K562 (cell line): ENCODE measurements around the gene SLC12A6. TPM values are rescaled to one million over a fixed set of nuclear protein-coding genes. Genes with fewer than 3 reads are reported as not detected.

ENCODE experiments used
- ATAC-seq: fragments of 200-7000 bp; cut with Tn5 transposase; 3 replicates; pipeline ENCODE4 v1.9.1; 2020; ENCODE audit warnings: moderate library complexity
- BruUV-seq: library from RNA; stranded (reverse); fragments of 400-500 nt; replicated peaks from 2 replicates; lab custom pipeline; 2021; lab: Mats Ljungman, UMichigan
- CTCF ChIA-PET: fragments of 300-600 bp; formaldehyde crosslinking; extraction: SDS; loops from one replicate; lab custom pipeline; 2021; ENCODE audit warnings: low intra/inter-chr PET ratio; lab: Yijun Ruan, JAX
- POLR2A ChIA-PET: fragments of 300-600, 350-650 bp; sonication (Branson Sonifier 250); formaldehyde crosslinking; extraction: SDS; loops from one replicate; lab custom pipeline; 2021; ENCODE audit warnings: antibody characterized with exemption, inconsistent platforms; lab: Yijun Ruan, JAX
- DNase-seq, 4 experiments: peaks; one replicate each; pipeline versions ENCODE4 v3.0.0 to v3.0.0-alpha.2; 2011 to 2018; ENCODE audit warnings: low spot score in 3 of 4, mixed read lengths in 3 of 4; ENCODE audit errors: extremely low read depth in 1 of 4
- FAIRE-seq: peaks from 2 replicates; lab custom pipeline; 2011; peaks lifted over from hg19 to GRCh38; lab: Jason Lieb, UNC
- H2AFZ ChIP-seq: 2 replicates; pipeline ENCODE4 v1.6.0; 2011; ENCODE audit warnings: low read depth, low read length, control low read depth, inconsistent platforms
- H3K27ac ChIP-seq: fragments of 200-600 bp; 3 replicates; pipeline ENCODE4 v1.8.0; 2011; ENCODE audit warnings: low read depth, mild to moderate bottlenecking, control low read depth, inconsistent platforms, low read length, moderate library complexity, mixed read lengths; ENCODE audit errors: extremely low read depth
- H3K27me3 ChIP-seq, 2 experiments: fragments of 300-600 bp in 1 of 2; 2 replicates in 1 of 2; 3 replicates in 1 of 2; pipeline versions ENCODE4 v1.6.0 to v1.8.0; 2011; ENCODE audit warnings: inconsistent platforms in 2 of 2, low read length in 2 of 2, mild to moderate bottlenecking in 1 of 2, mixed read lengths in 1 of 2, moderate library complexity in 1 of 2; ENCODE audit not compliant: control insufficient read depth in 2 of 2, insufficient read depth in 2 of 2
- H3K36me3 ChIP-seq: fragments of 300-600 bp; 3 replicates; pipeline ENCODE4 v1.8.0; 2011; ENCODE audit warnings: mild to moderate bottlenecking, low read length, inconsistent platforms; ENCODE audit not compliant: control insufficient read depth, insufficient read depth
- H3K4me1 ChIP-seq, 2 experiments: fragments of 200-600 bp in 1 of 2; replicated peaks in 1 of 2; 2 replicates in 1 of 2; 3 replicates in 1 of 2; pipeline versions ENCODE4 v1.5.1 to v1.8.0; 2011; ENCODE audit warnings: inconsistent platforms in 2 of 2, low read length in 2 of 2, mild to moderate bottlenecking in 1 of 2, mixed read lengths in 1 of 2, moderate library complexity in 1 of 2; ENCODE audit not compliant: control insufficient read depth in 2 of 2, insufficient read depth in 2 of 2
- H3K4me2 ChIP-seq: 2 replicates; pipeline ENCODE4 v1.6.1; 2011; ENCODE audit warnings: low read length, control low read depth, inconsistent platforms, mixed read lengths; ENCODE audit not compliant: insufficient read depth
- H3K4me3 ChIP-seq: fragments of 200-600 bp; sonication (generic), shearing (Covaris generic); 2 replicates; pipeline ENCODE4 v1.5.1; 2016; ENCODE audit warnings: control low read depth, inconsistent platforms
- H3K79me2 ChIP-seq: fragments of 200-600 bp; 3 replicates; pipeline ENCODE4 v1.8.0; 2011; ENCODE audit warnings: low read length, inconsistent platforms; ENCODE audit not compliant: control insufficient read depth, insufficient read depth
- H3K9ac ChIP-seq, 2 experiments: 2 replicates each; pipeline versions ENCODE4 v1.6.0 to v1.6.1; 2011; ENCODE audit warnings: low read depth in 2 of 2, low read length in 2 of 2, control low read depth in 1 of 2, inconsistent platforms in 1 of 2, mild to moderate bottlenecking in 1 of 2, mixed read lengths in 1 of 2; ENCODE audit not compliant: insufficient read depth in 1 of 2
- H3K9me1 ChIP-seq: one replicate; pipeline ENCODE4 v1.6.0; 2011; ENCODE audit warnings: inconsistent platforms, mild to moderate bottlenecking, low read length, moderate library complexity; ENCODE audit not compliant: control insufficient read depth, insufficient read depth
- H3K9me3 ChIP-seq: replicated peaks from 2 replicates; pipeline ENCODE4 v1.5.1; 2011; ENCODE audit warnings: low read depth, low read length, inconsistent platforms; ENCODE audit not compliant: control insufficient read depth, insufficient read depth
- H4K20me1 ChIP-seq: replicated peaks from 2 replicates; pipeline ENCODE4 v1.6.1; 2011; ENCODE audit warnings: low read length, inconsistent platforms, mixed read lengths; ENCODE audit not compliant: control insufficient read depth, insufficient read depth
- ATF3 ChIP-seq, 2 experiments: fragments of 450-650 bp in 1 of 2; sonication (generic) in 1 of 2; formaldehyde crosslinking in 1 of 2; IDR thresholded peaks in 1 of 2; conservative IDR thresholded peaks in 1 of 2; 2 replicates each; pipeline versions ENCODE4 v1.6.1 to v1.8.1; 2016 to 2023; ENCODE audit warnings: mild to moderate bottlenecking in 2 of 2, moderate library complexity in 2 of 2, inconsistent platforms in 1 of 2, missing genetic modification reagents in 1 of 2
- ATF7 ChIP-seq: fragments of 450-650 bp; IDR thresholded peaks from 2 replicates; pipeline ENCODE4 v1.7.1; 2014; ENCODE audit warnings: mild to moderate bottlenecking, moderate library complexity
- CTCF ChIP-seq, 3 experiments: IDR thresholded peaks in 2 of 3; conservative IDR thresholded peaks in 1 of 3; 2 replicates each; pipeline ENCODE4 v1.5.1; 2011 to 2012; ENCODE audit warnings: low read length in 3 of 3, mild to moderate bottlenecking in 3 of 3, control low read depth in 2 of 3, improper control_type of control experiment in 1 of 3, inconsistent platforms in 1 of 3, low read depth in 1 of 3, mixed read lengths in 1 of 3, moderate library complexity in 1 of 3; ENCODE audit not compliant: insufficient read depth in 2 of 3
- ELF4 ChIP-seq: fragments of 450-650 bp; formaldehyde crosslinking; IDR thresholded peaks from 2 replicates; pipeline ENCODE4 v1.4.0; 2022; ENCODE audit warnings: missing genetic modification characterization
- FOSL1 ChIP-seq: fragments of 200-800 bp; sonication (Bioruptor generic); conservative IDR thresholded peaks from 2 replicates; pipeline ENCODE4 v1.6.1; 2016; ENCODE audit warnings: missing genetic modification characterization, missing compliant biosample characterization
- GABPA ChIP-seq: fragments of 200-800 bp; sonication (Bioruptor generic); conservative IDR thresholded peaks from 2 replicates; pipeline ENCODE4 v1.6.1; 2016; ENCODE audit warnings: low read depth, missing genetic modification characterization, missing compliant biosample characterization
- HNRNPL ChIP-seq: fragments of 200-400 bp; formaldehyde crosslinking; IDR thresholded peaks from 2 replicates; pipeline ENCODE4 v1.6.1; 2017; ENCODE audit warnings: low read depth, mild to moderate bottlenecking, low read length
- RBM25 ChIP-seq: fragments of 200-400 bp; formaldehyde crosslinking; IDR thresholded peaks from 2 replicates; pipeline ENCODE4 v1.6.1; 2018; ENCODE audit warnings: low read length, low read depth, moderate library complexity; ENCODE audit not compliant: severe bottlenecking
- ZFP36 ChIP-seq: fragments of 150-350 bp; IDR thresholded peaks from 2 replicates; pipeline ENCODE4 v1.6.1; 2018; ENCODE audit warnings: low read length, low read depth; ENCODE audit not compliant: partially characterized antibody
- ZNF354B ChIP-seq: fragments of 250-450 bp; sonication (Bioruptor Pico); IDR thresholded peaks from 2 replicates; pipeline ENCODE4 v1.4.0; 2020
- ZSCAN29 ChIP-seq: fragments of 450-650 bp; IDR thresholded peaks from 2 replicates; pipeline ENCODE4 v1.6.1; 2017
- WGBS: fragments of 100-300 bp; shearing (Covaris generic); methylation state at CpG from one replicate; pipeline ENCODE4 v1.1.6; 2016; ENCODE audit warnings: low coverage, mixed read lengths; ENCODE audit not compliant: insufficient coverage; ENCODE audit errors: missing lambda C conversion rate; 5-methylcytosine and 5-hydroxymethylcytosine counted together
- in situ Hi-C: fragments of 300-500 bp; cut with MboI; formaldehyde crosslinking; loops from 4 replicates; pipeline ENCODE4 v1.15.0; 2018; ENCODE audit warnings: inconsistent platforms, mixed read lengths
- intact Hi-C: fragments of 100-400 bp; cut with micrococcal nuclease; formaldehyde crosslinking; loops from 2 replicates; pipeline ENCODE4 v1.14.2; 2022
- polyA plus RNA-seq, 8 experiments: library from polyadenylated mRNA; depleted of rRNA in 4 of 8; stranded (reverse) in 5 of 8; unstranded in 3 of 8; fragments of >200 nt; fragmentation: Nextera tagmentation in 2 of 8; fragmentation: Illumina TruSeq in 1 of 8; extraction: Ambion mirVana in 2 of 8; extraction: Trizol in 1 of 8; gene quantifications; 2 replicates each; pipeline versions ENCODE4 v1.2.1 to v1.2.3, GENCODE V29; 2011 to 2014; ENCODE audit warnings: inconsistent platforms in 1 of 8, missing spikeins in 1 of 8
- total RNA-seq, 7 experiments: library from RNA; depleted of rRNA in 6 of 7; stranded (reverse); fragments of >200 nt in 6 of 7; fragmentation: Illumina TruSeq in 2 of 7; extraction: Trizol in 2 of 7; gene quantifications; 2 replicates each; pipeline versions ENCODE4 v1.2.1 to v1.2.3, GENCODE V29; 2011 to 2021; ENCODE audit warnings: low replicate concordance in 1 of 7
- TF ChIP-seq, protein P1 (sequence below): sonication (generic); formaldehyde crosslinking; IDR thresholded peaks from 2 replicates; pipeline ENCODE4 v1.8.0; 2022; ENCODE audit warnings: mild to moderate bottlenecking, missing genetic modification reagents, borderline replicate concordance
- TF ChIP-seq, protein P2 (sequence below): sonication (generic); formaldehyde crosslinking; IDR thresholded peaks from 2 replicates; pipeline ENCODE4 v1.9.0; 2022; ENCODE audit warnings: mild to moderate bottlenecking, missing genetic modification reagents
- TF ChIP-seq, protein P3 (sequence below): fragments of 250-450 bp; sonication (Bioruptor Pico); IDR thresholded peaks from 2 replicates; pipeline ENCODE4 v1.8.0; 2021; ENCODE audit warnings: moderate library complexity, mild to moderate bottlenecking, inconsistent platforms

SLC12A6 gene
- total and polyA plus RNA-seq, 9 of the 15 experiments (the other 6 are each of a cell fraction or from before 2014, with no cell fraction given): 1.4 to 16.4 (median 6.7) TPM

DNA sequence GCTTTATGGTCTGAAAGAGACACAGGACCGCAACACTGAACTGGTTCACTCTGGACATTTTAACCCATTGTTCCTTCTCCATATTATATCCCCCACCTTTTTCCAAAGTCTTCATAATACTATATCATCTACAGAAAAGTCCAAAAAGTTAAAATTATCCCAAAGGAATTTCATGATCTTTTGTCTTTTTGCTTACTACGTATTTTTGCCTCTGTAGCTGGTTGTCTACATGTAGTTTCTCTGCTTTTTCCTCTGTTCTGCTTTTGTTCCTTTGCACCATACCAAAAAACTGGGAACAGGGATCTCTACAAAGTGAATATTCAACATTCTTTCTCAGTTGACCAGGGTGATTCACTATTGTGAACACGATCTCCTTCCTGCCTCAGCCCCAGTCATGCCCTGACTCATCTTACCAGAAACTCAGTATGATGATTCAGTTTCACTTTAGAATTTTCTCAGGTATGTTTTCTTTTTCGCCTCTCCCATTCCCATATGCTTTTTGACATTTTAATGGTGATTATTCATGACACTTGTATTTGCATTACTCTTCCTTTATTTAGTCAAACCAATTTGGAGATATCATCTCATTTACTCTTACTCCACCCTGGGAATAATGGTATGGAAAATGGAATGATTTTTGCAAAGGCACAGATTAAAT, 98.3 kb downstream of the SLC12A6 start (continued):
- TF ChIP-seq ELF4 (no peak), GABPA (tag) (no peak), HNRNPL (no peak), ATF3 (IDR thresholded peaks at IDR 0.05) (peak; percentile 41), ATF3 (CRISPR knock-in tag; conservative IDR thresholded peaks at IDR 0.05) (no peak), FOSL1 (tag) (peak; percentile 84), ZSCAN29 (no peak), ZFP36 (no peak)

DNA sequence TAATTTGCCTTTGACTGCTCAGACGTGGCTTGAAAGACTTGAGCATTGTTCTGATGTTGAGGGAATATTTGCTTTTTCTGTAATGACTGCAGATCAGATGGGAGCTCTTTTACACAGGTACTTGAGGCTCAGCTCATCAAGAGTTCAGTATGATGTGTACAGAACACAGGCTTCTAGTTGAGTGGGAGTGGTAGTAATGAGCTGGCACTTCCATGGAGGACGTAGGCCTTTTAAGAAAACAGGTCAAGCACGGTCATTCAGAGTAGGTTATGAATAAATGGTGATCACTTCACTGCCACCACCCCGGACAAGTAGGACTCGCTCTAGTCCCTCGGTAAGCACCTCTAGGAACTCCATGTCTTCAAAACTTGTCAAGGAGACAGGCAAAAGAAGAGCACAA, 104.0 kb downstream of the SLC12A6 start:
- Histone ChIP-seq H3K9me1 (no peaks in the 10 kb centered on the region), H4K20me1 (no peaks in the 10 kb centered on the region), H3K79me2 (no peaks in the 10 kb centered on the region), H2AFZ (no peak overlapping the region), H3K9me3 (no peaks in the 10 kb centered on the region), H3K4me2 (no peak overlapping the region), H3K4me3 (no peak overlapping the region), H3K36me3 (peaks cover 31% of the 10 kb centered on the region; the same call in 2 of the 3 replicates), H3K27me3 (no peaks in the 10 kb centered on the region), H3K9ac (no peak overlapping the region), H3K27ac (no peak overlapping the region), H3K4me1 (no peaks in the 10 kb centered on the region)
- intact Hi-C loops (no loop called here), in situ Hi-C loops (no loop called here)
- no TSS peak for BruUV-seq
- DNase-seq (no peak), FAIRE-seq (no peak), ATAC-seq (no peak)
- WGBS: 71% methylated on average over 6 of the region's 6 CpGs
- ChIA-PET CTCF (no interaction called here), POLR2A (interaction anchor here (0.6 to 1.3 kb wide), 6 partner anchors 9 to 170 kb away, joined by 3 to 4 read pairs (median 3); no protein-coding TSS in a partner anchor)
- TF ChIP-seq ZNF354B (CRISPR knock-in tag) (no peak), CTCF (IDR thresholded peaks at IDR 0.05 in 2 of 3, conservative IDR thresholded peaks at IDR 0.05 in 1 of 3; ENCODE audit: insufficient read depth in 2 of 3, low read depth in 1 of 3, low read length in 3 of 3) (no peak), FOSL1 (tag) (no peak), ATF7 (no peak), RBM25 (no peak)
- TF ChIP-seq, protein P1, sequence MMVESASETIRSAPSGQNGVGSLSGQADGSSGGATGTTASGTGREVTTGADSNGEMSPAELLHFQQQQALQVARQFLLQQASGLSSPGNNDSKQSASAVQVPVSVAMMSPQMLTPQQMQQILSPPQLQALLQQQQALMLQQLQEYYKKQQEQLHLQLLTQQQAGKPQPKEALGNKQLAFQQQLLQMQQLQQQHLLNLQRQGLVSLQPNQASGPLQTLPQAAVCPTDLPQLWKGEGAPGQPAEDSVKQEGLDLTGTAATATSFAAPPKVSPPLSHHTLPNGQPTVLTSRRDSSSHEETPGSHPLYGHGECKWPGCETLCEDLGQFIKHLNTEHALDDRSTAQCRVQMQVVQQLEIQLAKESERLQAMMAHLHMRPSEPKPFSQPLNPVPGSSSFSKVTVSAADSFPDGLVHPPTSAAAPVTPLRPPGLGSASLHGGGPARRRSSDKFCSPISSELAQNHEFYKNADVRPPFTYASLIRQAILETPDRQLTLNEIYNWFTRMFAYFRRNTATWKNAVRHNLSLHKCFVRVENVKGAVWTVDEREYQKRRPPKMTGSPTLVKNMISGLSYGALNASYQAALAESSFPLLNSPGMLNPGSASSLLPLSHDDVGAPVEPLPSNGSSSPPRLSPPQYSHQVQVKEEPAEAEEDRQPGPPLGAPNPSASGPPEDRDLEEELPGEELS (CRISPR knock-in tag): no peak
- TF ChIP-seq, protein P2, sequence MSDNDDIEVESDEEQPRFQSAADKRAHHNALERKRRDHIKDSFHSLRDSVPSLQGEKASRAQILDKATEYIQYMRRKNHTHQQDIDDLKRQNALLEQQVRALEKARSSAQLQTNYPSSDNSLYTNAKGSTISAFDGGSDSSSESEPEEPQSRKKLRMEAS (CRISPR knock-in tag): no peak
- TF ChIP-seq, protein P3, sequence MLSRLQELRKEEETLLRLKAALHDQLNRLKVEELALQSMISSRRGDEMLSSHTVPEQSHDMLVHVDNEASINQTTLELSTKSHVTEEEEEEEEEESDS (CRISPR knock-in tag): no peak
